RKO (cell line): Measurements from ENCODE around the gene ZMYND8.

Experiments used
- DNase-seq: peaks from one replicate; pipeline ENCODE4 v3.0.0-alpha.2; 2016; ENCODE audit warnings: low spot score

Gene ZMYND8

DNA sequence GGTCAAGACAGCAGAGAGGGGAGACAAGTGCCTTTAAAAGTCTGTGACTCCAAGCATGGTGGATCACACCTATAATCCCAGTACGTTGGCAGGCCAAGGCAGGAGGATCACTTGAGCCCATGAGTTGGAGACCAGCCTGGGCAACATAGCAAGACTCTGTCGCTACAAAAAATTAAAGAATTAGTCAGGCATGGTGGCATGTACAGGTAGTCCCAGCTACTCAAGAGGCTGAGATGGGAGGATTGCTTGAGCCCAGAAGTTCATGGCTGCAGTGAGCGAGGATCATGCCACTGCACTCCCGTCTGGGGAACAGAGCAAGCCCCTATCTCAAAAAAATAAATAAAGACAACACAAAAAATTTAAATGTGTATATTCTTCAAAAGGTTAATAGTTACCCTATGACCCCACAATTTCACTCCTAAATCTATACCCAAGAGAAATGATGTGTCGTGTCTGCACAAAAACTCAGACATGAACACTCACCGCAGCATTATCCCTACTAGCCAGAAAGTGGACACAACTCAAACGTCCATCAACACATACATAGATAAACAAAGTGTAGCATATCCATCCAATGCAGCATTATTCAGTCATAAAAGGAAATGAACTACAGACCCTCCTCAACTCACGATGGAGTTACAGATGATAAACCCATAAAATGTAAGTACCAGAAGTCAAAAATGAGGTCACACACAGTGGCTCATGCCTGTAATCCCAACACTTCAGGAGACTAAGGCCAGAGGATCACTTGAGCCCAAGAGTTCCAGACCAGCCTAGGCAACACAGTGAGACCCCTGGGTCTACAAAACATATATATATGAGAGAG is 23.9 kb downstream of the ZMYND8 start:
- DNase-seq, result no peak

- peak; percentile 89 for DNase-seq
Observed at GRCh38 chr20:47330933-47331708, 25.4 kb downstream of the ZMYND8 start.

GRCh38 chr20:47330071-47330470 is 26.4 kb downstream of the ZMYND8 start:
- DNase-seq, result no peak

GRCh38 chr20:47328129-47328528 is 28.4 kb downstream of the ZMYND8 start:
- no peak for DNase-seq

- DNase-seq, result no peak
Observed at GRCh38 chr20:47327711-47328110, 28.8 kb downstream of the ZMYND8 start.

DNA sequence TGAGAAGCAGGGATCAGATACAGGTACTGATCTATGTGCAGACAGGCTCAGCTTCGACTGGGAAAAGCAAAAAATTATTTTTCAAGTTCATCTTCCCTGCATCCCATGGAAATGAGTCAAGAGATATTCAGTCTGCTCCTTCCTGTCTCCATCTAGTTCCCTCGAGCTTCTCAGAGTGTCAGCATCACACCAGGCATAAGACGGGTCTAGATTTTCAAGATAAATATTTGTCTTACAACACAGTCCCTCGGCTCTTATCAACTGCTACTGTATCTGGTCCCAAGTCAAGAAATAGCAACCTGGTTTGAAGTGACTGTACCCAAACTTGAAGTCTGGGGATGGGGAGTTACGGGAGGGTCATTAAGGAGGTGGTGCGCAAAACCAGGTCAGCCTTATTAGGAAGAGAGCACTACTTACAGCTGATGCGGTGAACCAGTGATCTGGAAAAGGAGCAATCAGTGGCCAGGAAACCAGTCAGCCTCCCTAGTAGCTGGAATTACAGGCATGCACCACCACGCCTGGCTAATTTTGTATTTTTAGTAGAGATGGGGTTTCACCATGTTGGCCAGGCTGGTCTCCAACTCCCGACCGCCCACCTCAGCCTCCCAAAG is 29.7 kb downstream of the ZMYND8 start:
- DNase-seq, result no peak

- no peak for DNase-seq
Observed at GRCh38 chr20:47325242-47325641, 31.3 kb downstream of the ZMYND8 start.

GRCh38 chr20:47320990-47321805 is 35.3 kb downstream of the ZMYND8 start:
- DNase-seq, result no peak

DNA sequence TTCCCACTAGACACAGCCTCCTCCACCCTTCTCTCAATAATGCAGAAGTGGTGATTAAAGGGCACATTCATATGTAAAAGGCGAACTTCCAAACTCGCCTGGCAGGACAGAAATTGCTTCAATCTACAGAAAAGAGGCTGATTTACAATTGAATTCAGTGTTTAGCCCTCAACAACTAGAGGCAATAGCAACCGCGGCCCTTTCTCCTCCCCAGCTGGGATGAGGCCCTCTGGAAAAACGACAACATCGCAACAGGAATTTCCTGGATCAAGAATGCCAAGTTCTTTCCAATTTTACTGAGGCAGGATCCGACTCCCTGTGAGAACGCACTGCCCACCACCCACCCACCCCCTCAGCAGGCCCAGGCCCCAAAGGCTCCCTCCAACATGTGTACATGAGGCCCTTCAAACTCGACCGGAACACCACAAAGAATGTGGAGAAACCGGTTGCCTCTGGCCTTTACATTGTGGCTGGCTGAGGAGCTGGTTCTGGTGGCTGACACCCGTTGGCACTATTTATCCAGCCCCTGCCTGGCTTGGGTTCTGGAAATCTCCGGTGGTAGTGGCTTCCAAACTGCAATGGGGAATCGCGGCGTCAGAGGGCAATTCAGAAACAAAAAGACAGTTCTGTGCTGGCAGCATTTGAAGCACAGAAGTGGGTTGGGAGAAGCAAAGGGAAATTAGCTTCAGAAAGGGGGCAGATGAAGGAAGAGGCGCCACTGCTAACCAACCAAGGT is 36.8 kb downstream of the ZMYND8 start:
- no peak for DNase-seq

- no peak for DNase-seq
Observed at GRCh38 chr20:47318586-47319516, 37.6 kb downstream of the ZMYND8 start.

- no peak for DNase-seq
Observed at GRCh38 chr20:47318027-47318585, 38.4 kb downstream of the ZMYND8 start.

GRCh38 chr20:47317127-47317895 is 39.2 kb downstream of the ZMYND8 start:
- peak; percentile 99 for DNase-seq

- no peak for DNase-seq
Observed at GRCh38 chr20:47316776-47317126, 39.7 kb downstream of the ZMYND8 start.

DNA sequence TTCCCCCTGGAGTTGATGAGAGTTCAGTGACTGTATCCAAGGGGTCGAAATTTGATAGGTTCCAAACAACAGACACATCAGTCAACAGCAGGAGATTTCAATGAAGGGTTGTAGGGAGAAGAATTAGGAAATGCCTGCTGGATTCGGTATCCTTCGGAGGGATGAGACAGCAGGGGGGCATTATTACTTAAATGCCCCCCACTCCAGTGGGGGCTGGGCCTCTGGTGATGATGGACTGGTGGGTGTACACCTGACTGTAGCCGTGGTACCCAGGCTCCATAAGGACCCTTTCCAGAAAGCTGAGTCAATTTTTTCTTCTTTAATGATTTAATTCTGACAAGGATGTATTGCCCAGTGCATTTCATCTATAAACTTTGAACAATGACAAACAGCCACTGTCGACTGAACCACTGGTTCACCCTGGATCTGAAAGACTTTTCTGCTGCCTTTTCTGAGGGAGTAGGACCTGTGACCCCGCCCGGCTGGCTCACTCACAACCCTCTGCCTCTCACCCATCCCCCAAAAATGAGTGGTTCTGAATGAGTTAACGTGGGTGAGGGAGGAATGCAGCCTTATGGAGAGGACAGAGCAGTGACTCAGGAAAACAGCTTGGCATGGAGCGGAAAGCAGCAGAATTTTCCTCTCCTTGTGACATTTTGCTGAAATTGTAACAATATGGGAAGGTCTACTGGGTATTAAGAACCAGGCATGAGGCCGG is 41.0 kb downstream of the ZMYND8 start:
- DNase-seq, result peak; percentile 72

DNA sequence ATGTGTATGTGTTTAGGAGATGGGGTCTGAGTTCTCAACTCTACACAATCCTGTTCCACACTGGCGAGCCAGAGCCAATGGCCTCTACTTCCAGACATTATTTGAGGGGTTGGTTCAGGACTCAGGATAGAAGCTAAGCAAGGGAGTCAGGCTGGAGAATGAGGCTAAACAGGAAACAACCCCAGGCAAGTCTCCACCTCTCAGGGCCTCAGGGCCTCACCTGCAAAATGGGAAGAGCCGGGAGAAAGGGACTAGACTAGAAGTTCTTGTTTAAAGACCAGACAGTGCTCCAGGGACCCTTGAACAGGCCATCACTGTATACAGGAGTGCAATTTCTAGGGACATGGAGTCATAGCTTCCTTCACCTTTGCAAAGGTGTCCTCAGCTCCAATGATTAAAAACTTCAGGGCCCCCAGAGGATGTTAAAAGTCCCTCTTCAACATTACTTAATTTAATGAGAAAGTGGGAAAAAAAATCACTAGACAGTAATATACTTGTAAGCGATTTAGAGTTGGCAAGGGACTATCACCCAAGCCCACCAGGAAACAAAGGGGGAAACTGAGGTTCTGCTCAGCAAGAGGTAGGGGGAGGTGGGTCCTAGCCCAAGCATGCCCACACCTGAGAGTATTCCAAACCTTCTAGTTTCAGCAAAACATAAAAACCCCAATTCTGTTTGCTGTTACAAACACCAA is 41.7 kb downstream of the ZMYND8 start:
- no peak for DNase-seq

DNA sequence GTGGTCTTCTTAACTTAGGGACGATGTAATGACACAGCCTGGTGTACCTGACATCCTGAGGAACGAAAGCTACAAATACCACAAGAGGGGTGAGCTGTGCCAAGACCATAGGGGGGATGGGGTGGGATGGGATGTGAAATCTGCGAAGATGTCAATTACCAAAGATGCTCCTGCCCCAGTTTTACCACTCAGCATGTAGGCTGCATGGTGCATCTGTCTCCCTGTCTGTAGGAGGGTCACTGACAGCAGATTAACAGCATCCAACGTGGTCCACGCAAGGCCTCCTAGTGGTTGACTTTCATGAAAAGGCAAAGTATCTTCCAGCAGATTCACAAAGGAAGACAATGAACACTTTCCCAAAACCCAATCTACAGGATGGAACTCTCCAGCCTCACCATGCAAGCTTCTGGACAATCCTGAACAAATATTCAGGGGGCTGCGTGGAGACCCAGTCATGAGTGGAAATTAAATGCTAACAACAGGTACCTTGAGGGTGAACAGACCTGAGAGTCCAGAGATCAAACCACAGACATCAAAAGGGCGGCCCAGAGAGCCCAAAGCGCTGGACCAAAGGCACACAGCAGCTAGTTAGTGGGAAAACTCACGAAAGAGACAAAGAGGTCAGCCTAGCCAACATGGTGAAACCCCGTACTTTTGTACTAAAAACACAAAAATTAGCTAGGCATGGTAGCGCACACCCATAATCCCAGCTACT is 44.4 kb downstream of the ZMYND8 start:
- no peak for DNase-seq

GRCh38 chr20:47311211-47311610 is 45.3 kb downstream of the ZMYND8 start:
- no peak for DNase-seq
